ENCODE measurements around the gene NCAM2.

Gene NCAM2

GRCh38 chr21:21481239-21481638 is 483.0 kb downstream of the NCAM2 start:
- no peak for DNase-seq

- DNase-seq: no peak
These were observed 510.6 kb downstream of the NCAM2 start for GRCh38 chr21:21508859-21509258.

GRCh38 chr21:21530680-21531079 is 532.5 kb downstream of the NCAM2 start:
- DNase-seq: no peak

- no peak for DNase-seq
These were observed 549.3 kb downstream of the NCAM2 start for GRCh38 chr21:21547368-21547953.

- DNase-seq: no peak
These were observed 561.3 kb downstream of the NCAM2 start for GRCh38 chr21:21559285-21560045.
